Measurements from ENCODE around the gene SOX11. TPM values are rescaled to one million over a fixed set of nuclear protein-coding genes. Genes with fewer than 3 reads are reported as not detected.

Gene SOX11
- total RNA-seq, 1 donor from 2014 or later, result 0.84 TPM

DNA sequence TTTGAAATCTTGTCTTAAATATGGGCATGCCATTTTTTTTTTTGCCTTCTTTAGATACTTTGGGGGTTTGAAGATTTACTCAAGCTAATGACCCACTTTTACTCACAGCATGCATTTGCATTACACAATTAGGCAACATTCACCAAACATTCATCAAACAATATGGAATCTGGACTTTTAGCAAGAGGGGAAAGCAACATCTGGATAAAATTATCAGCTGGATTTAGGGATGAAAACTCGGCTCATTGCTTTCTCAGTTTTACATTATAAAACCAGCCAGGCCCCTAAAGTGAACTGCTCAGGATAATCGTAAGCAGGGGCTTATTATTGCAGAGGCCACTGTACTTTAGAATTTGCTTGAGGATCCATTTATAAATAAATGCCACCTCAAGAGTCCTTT, 44.7 kb downstream of the SOX11 start:
- H3K9me3 ChIP-seq, result no peaks in the 10 kb centered on the region
- no peaks in the 10 kb centered on the region for H3K36me3 ChIP-seq
- no peaks in the 10 kb centered on the region for H3K4me1 ChIP-seq
- TF ChIP-seq, protein P1, sequence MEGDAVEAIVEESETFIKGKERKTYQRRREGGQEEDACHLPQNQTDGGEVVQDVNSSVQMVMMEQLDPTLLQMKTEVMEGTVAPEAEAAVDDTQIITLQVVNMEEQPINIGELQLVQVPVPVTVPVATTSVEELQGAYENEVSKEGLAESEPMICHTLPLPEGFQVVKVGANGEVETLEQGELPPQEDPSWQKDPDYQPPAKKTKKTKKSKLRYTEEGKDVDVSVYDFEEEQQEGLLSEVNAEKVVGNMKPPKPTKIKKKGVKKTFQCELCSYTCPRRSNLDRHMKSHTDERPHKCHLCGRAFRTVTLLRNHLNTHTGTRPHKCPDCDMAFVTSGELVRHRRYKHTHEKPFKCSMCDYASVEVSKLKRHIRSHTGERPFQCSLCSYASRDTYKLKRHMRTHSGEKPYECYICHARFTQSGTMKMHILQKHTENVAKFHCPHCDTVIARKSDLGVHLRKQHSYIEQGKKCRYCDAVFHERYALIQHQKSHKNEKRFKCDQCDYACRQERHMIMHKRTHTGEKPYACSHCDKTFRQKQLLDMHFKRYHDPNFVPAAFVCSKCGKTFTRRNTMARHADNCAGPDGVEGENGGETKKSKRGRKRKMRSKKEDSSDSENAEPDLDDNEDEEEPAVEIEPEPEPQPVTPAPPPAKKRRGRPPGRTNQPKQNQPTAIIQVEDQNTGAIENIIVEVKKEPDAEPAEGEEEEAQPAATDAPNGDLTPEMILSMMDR (IDR thresholded peaks at IDR 0.05), result no peak
- H3K27me3 ChIP-seq, result no peaks in the 10 kb centered on the region
- intact Hi-C loops (cut with DNase I), result no loop called here
- no peak overlapping the region for H3K4me3 ChIP-seq
- ATAC-seq (no peak), DNase-seq (no peak)
- no peak overlapping the region for H3K27ac ChIP-seq

DNA sequence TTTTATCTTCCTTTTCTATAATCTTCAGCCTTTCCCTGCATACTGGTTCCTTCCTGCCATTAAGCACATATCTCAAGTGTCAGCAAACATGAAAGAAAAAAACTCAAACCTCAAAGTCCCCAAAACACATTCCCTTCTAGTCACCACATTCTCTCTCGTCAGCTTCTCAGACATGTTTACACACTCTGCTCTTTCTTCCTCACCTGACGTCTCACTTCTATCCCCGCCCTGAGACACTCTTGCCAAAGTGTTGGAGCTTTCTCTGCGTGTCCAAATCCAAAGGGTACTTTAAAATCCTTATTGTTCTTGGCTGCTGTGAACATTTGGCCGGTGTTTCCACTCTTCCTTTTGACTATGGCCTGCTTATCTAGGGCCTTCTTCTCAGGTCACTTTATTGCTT, 47.9 kb downstream of the SOX11 start:
- Histone ChIP-seq H3K27me3 (no peaks in the 10 kb centered on the region), H3K36me3 (no peaks in the 10 kb centered on the region), H3K4me3 (no peak overlapping the region), H3K9me3 (no peaks in the 10 kb centered on the region), H3K27ac (no peak overlapping the region), H3K4me1 (no peaks in the 10 kb centered on the region)
- intact Hi-C loops (cut with DNase I), result no loop called here
- peak; percentile 90 for ATAC-seq
- no peak for DNase-seq
- TF ChIP-seq, protein P1 (IDR thresholded peaks at IDR 0.05), result no peak

DNA sequence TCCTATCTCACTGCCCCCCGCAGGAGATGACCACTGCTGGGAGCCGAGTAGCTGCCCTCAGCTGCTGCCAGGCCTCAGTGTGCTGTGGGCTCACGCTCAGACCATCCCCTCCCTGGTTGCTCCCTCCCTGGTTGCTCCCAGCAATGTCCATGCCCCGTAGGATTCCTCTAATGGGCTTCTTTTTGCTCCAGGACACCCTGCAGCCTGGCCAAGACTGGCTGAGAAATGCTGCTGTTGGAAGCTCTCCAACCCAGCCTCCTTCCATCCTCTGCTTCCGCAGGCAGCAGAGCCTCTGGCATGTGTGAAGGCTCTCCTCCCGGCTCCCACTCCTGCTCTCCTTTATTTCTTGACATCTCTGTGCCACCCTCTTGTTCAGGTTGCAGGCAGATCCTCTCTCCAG, 48.6 kb downstream of the SOX11 start:
- Histone ChIP-seq H3K27me3 (no peaks in the 10 kb centered on the region), H3K4me3 (no peak overlapping the region), H3K27ac (no peak overlapping the region), H3K4me1 (no peaks in the 10 kb centered on the region), H3K9me3 (no peaks in the 10 kb centered on the region), H3K36me3 (no peaks in the 10 kb centered on the region)
- TF ChIP-seq, protein P1 (IDR thresholded peaks at IDR 0.05), result no peak
- intact Hi-C loops (cut with DNase I), result no loop called here
- DNase-seq (no peak), ATAC-seq (no peak)

DNA sequence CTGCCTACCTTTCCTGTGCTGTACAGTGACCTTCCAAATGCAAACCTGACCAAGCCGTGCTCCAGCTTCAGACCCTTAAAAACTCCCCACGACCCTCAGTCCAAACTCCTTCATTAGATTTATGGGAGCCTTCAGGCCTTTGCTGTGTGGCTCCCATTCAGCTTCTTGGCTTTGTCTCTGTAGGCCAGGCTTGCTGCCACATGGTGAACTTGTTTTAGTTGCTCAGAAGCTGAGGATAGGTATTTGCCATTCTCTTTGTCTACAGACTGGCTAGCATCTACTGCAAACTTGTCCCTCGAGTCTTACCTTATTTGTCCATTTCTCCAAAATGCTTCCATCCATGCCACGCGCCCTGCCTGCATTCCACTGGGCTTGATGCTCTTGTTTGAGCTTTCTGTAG, 49.1 kb downstream of the SOX11 start:
- Histone ChIP-seq H3K27ac (no peak overlapping the region), H3K36me3 (no peaks in the 10 kb centered on the region), H3K4me1 (no peaks in the 10 kb centered on the region), H3K4me3 (no peak overlapping the region), H3K27me3 (no peaks in the 10 kb centered on the region), H3K9me3 (no peaks in the 10 kb centered on the region)
- ATAC-seq, result no peak
- TF ChIP-seq, protein P1 (IDR thresholded peaks at IDR 0.05), result no peak
- intact Hi-C loops (cut with DNase I), result no loop called here
- no peak for DNase-seq

DNA sequence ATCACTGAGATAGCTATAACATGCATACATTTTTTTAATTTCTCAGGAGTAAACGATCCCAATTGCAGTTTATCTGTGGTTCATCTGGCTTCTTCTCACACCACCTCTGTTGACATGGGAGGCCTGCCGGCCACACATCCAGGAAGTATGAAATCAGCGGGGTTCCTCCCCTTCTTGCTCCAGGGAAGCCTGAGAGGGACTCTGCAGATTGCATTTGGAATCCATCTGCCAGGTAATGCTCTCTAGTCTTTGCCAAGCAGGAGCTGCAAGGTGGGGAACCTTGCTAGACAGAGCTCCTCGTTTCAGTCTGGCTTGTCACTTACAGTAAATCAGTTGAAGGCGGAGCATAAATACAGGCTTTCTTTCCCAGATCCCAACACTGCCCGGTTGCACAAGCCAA, 49.9 kb downstream of the SOX11 start:
- H3K4me3 ChIP-seq, result no peak overlapping the region
- DNase-seq (no peak), ATAC-seq (no peak)
- TF ChIP-seq, protein P1 (IDR thresholded peaks at IDR 0.05), result no peak
- H3K27me3 ChIP-seq, result no peaks in the 10 kb centered on the region
- intact Hi-C loops (cut with DNase I), result no loop called here
- H3K9me3 ChIP-seq, result no peaks in the 10 kb centered on the region
- H3K4me1 ChIP-seq, result no peaks in the 10 kb centered on the region
- no peak overlapping the region for H3K27ac ChIP-seq
- H3K36me3 ChIP-seq, result no peaks in the 10 kb centered on the region

DNA sequence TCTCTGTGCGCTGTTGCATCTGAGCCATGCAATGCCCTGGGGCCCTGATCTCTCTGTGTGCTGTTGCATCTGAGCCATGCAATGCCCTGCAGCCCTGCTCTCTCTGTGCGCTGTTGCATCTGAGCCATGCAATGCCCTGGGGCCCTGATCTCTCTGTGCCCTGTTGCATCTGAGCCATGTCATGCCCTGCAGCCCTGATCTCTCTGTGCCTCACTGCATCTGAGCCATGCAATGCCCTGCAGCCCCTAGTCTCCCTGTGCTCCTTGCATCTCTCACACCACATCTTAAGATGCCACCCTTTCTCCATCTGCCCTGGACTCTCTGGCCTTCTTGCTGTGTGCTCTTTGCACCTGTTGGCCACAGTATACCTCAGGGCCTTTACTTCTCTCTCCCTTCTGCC, 56.2 kb downstream of the SOX11 start:
- H3K27ac ChIP-seq, result no peak overlapping the region
- no peaks in the 10 kb centered on the region for H3K27me3 ChIP-seq
- H3K4me3 ChIP-seq, result no peak overlapping the region
- no peaks in the 10 kb centered on the region for H3K9me3 ChIP-seq
- H3K4me1 ChIP-seq, result no peaks in the 10 kb centered on the region
- TF ChIP-seq, protein P1 (IDR thresholded peaks at IDR 0.05), result no peak
- DNase-seq (no peak), ATAC-seq (no peak)
- H3K36me3 ChIP-seq, result no peaks in the 10 kb centered on the region
- intact Hi-C loops (cut with DNase I), result no loop called here

Data from upper lobe of right lung (tissue), 1 donor.